ENCODE data around the gene STK11. TPM values are rescaled to one million over a fixed set of nuclear protein-coding genes. Genes with fewer than 3 reads are reported as not detected.

Gene STK11
- total and polyA plus RNA-seq, 2 donors (not counting 3 experiments of a cell fraction or from before 2014, with no cell fraction given), result 39.4 to 75.4 TPM

DNA sequence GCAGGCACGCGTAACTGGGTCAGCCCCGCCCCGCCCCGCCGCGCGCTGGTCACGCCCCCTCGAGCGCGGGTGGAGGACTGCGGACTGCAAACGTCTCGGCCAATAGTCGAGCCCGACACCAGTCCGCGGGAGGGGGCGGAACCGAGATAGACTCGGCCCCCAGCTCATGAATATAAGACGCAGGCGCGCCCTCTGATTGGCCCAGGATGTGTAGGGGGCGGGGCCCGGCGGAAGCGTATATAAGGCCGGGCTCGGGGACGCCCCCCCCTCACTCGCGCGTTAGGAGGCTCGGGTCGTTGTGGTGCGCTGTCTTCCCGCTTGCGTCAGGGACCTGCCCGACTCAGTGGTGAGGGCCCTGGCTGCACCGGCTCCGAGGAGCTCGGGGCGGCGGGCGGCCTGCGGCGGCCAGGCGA is 63.5 kb downstream of the STK11 start, which contains the start of gene CIRBP:
Gene CIRBP, plus strand, starts transcription at position 268 of the 413 bp plus-strand sequence. CDS start 1,602 bp downstream, outside the sequence.
- FAIRE-seq (peak; percentile 98), DNase-seq (ENCODE audit: low read depth, low spot score) (peak; percentile 99)
- H3K27me3 ChIP-seq (ENCODE audit: control insufficient read depth in 2 of 2, insufficient read depth in 2 of 2, low read length in 2 of 2), result no peaks in the 10 kb centered on the region
- no peaks in the 10 kb centered on the region for H3K9me1 ChIP-seq (replicated peaks; ENCODE audit: control insufficient read depth, extremely low read depth, insufficient read depth, low read length)
- BruUV-seq (replicated peaks), result no TSS peak
- peak within 1 kb of the TSS; percentile 97 for H3K9ac ChIP-seq (replicated peaks; ENCODE audit: extremely low read depth, insufficient read depth, low read length)
- H3K36me3 ChIP-seq (ENCODE audit: control insufficient read depth in 2 of 2, extremely low read depth in 1 of 2, insufficient read depth in 2 of 2, low read length in 2 of 2), result peaks cover 19 to 29% of the 10 kb centered on the region in 2 experiments
- H3K79me2 ChIP-seq (ENCODE audit: control insufficient read depth, insufficient read depth, low read length), result peaks cover 42% of the 10 kb centered on the region
- dilution Hi-C loops (cut with MboI; ENCODE audit: extremely low pct_ligation_motif_present, low sequenced_read_pairs), result no loop called here
- CTCF ChIA-PET, result interaction anchor here (0.6 to 7.2 kb wide), 6 partner anchors 11 to 156 kb away, joined by 3 to 1001 read pairs (median 3); partner anchors contain the start of gene ATP5F1D
- H3K27ac ChIP-seq (ENCODE audit: insufficient read depth, low read depth, low read length), result peak within 1 kb of the TSS; percentile 93
- TF ChIP-seq POLR2A (IDR thresholded peaks at IDR 0.05; ENCODE audit: low read depth, low read length) (peak; percentile 99), JUN (IDR thresholded peaks at IDR 0.05; ENCODE audit: borderline replicate concordance, insufficient read depth, insufficient read length, low read depth) (no peak), POLR2AphosphoS5 (IDR thresholded peaks at IDR 0.05; ENCODE audit: insufficient read depth, low read depth, low read length) (peak; percentile 100), FOS (IDR thresholded peaks at IDR 0.05; ENCODE audit: borderline replicate concordance, insufficient read depth, low read length) (no peak)
- TF ChIP-seq, protein P1, sequence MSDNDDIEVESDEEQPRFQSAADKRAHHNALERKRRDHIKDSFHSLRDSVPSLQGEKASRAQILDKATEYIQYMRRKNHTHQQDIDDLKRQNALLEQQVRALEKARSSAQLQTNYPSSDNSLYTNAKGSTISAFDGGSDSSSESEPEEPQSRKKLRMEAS (IDR thresholded peaks at IDR 0.05; ENCODE audit: insufficient read depth, insufficient read length), result no peak
- H4K20me1 ChIP-seq (replicated peaks; ENCODE audit: control insufficient read depth, extremely low read depth, insufficient read depth, low read length), result no peaks in the 10 kb centered on the region
- H2AFZ ChIP-seq (ENCODE audit: low read depth, low read length), result no peak within 1 kb of the TSS
- H3K4me2 ChIP-seq (ENCODE audit: insufficient read depth, low read length), result peak within 1 kb of the TSS; percentile 96
- H3K9me3 ChIP-seq (replicated peaks; ENCODE audit: control insufficient read depth, insufficient read depth, low read length), result no peaks in the 10 kb centered on the region
- peaks cover 38% of the 10 kb centered on the region for H3K4me1 ChIP-seq (ENCODE audit: control insufficient read depth, extremely low read depth, insufficient read depth, low read length)
- POLR2A ChIA-PET, result interaction anchor here (0.6 to 1.5 kb wide), 26 partner anchors 9 to 376 kb away, joined by 3 to 87 read pairs (median 4); partner anchors contain the start of genes ATP5F1D, CBARP, REEP6 and RNU6-9
- intact Hi-C loops (cut with micrococcal nuclease), result no loop called here
- H3K4me3 ChIP-seq (replicated peaks in 1 of 3; ENCODE audit: insufficient read depth in 1 of 3, low read depth in 1 of 3, low read length in 3 of 3), result peak within 1 kb of the TSS; percentile 61 to 90 (median 76)

DNA sequence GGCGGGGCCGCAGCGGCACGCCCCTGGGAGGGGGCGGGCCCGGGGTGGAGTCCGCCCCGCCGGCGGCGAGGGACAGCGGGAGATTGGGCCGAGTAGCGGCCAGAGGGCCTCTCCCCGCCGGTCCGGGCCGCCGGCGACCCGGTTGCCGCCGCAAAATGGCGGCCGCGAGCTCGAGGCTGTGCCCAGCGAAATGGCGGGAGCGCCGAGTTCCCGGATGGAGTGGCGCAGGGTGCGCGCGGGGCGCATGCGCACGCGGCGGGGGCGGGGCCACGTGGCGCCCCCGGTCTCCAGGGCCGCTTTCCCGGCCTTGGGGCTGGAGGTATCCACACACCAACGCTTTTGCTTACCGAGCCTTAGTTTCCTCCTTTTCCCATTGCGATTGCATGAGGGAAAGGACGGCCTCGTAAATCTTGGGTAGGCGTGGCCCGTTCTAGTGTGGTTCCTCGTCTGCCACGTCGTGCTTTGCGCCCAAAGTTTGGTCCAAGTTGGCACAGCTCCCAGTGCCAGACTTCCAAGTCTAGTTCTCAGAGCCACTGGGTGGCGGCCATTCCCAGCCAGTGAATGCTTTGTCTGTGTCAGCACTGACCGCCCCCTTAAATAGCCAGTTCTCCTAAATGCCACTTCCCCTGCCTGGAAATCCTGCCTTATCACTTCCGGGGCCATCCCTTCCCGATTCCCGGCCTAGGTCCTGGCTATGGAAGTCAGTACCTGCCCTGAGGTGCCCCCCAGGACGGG is 64.1 kb downstream of the STK11 start:
- Histone ChIP-seq H3K79me2 (ENCODE audit: control insufficient read depth, insufficient read depth, low read length) (peaks cover 45% of the 10 kb centered on the region), H3K9ac (replicated peaks; ENCODE audit: extremely low read depth, insufficient read depth, low read length) (peak overlapping the region; percentile 97), H3K27ac (ENCODE audit: insufficient read depth, low read depth, low read length) (peak overlapping the region; percentile 93), H3K9me1 (replicated peaks; ENCODE audit: control insufficient read depth, extremely low read depth, insufficient read depth, low read length) (no peaks in the 10 kb centered on the region), H3K27me3 (ENCODE audit: control insufficient read depth in 2 of 2, insufficient read depth in 2 of 2, low read length in 2 of 2) (no peaks in the 10 kb centered on the region), H3K9me3 (replicated peaks; ENCODE audit: control insufficient read depth, insufficient read depth, low read length) (no peaks in the 10 kb centered on the region), H3K4me1 (ENCODE audit: control insufficient read depth, extremely low read depth, insufficient read depth, low read length) (peaks cover 44% of the 10 kb centered on the region), H3K4me3 (replicated peaks in 1 of 3; ENCODE audit: insufficient read depth in 1 of 3, low read depth in 1 of 3, low read length in 3 of 3) (peak overlapping the region; percentile 61 to 90 (median 76)), H4K20me1 (replicated peaks; ENCODE audit: control insufficient read depth, extremely low read depth, insufficient read depth, low read length) (no peaks in the 10 kb centered on the region), H3K4me2 (ENCODE audit: insufficient read depth, low read length) (peak overlapping the region; percentile 96), H2AFZ (ENCODE audit: low read depth, low read length) (no peak overlapping the region), H3K36me3 (ENCODE audit: control insufficient read depth in 2 of 2, extremely low read depth in 1 of 2, insufficient read depth in 2 of 2, low read length in 2 of 2) (peaks cover 20 to 33% of the 10 kb centered on the region in 2 experiments)
- BruUV-seq (replicated peaks), result TSS peak; percentile 56
- dilution Hi-C loops (cut with MboI; ENCODE audit: extremely low pct_ligation_motif_present, low sequenced_read_pairs), result no loop called here
- CTCF ChIA-PET, result interaction anchor here (0.6 to 7.2 kb wide), 5 partner anchors 10 to 156 kb away, joined by 3 to 1001 read pairs (median 3); partner anchors contain the start of gene ATP5F1D
- TF ChIP-seq GATA2 (IDR thresholded peaks at IDR 0.05; ENCODE audit: insufficient read depth, insufficient read length, low read depth, low read length), result no peak
- no peak for TF ChIP-seq EZH2 (IDR thresholded peaks at IDR 0.05; ENCODE audit: borderline replicate concordance, low read depth, low read length, severe bottlenecking)
- TF ChIP-seq, protein P1 (IDR thresholded peaks at IDR 0.05; ENCODE audit: insufficient read depth, insufficient read length), result peak; percentile 82
- peak; percentile 97 for TF ChIP-seq POLR2AphosphoS5 (IDR thresholded peaks at IDR 0.05; ENCODE audit: insufficient read depth, low read depth, low read length)
- peak; percentile 95 for TF ChIP-seq POLR2A (IDR thresholded peaks at IDR 0.05; ENCODE audit: low read depth, low read length)
- TF ChIP-seq MYC (IDR thresholded peaks at IDR 0.05; ENCODE audit: low read depth, low read length), result no peak
- FAIRE-seq (no peak), DNase-seq (ENCODE audit: low read depth, low spot score) (peak; percentile 87)
- POLR2A ChIA-PET, result interaction anchor here (0.8 to 1.5 kb wide), 11 partner anchors 8 to 241 kb away, joined by 3 to 87 read pairs (median 10); partner anchors contain the start of gene ATP5F1D
- intact Hi-C loops (cut with micrococcal nuclease), result no loop called here
